HUES48 (cell line): ENCODE measurements around the gene PALD1.

Experiments
- H3K27ac ChIP-seq: one replicate; pipeline ENCODE4 v1.7.0; 2013; ENCODE audit warnings: low read depth, low read length, inconsistent platforms
- H3K27me3 ChIP-seq: 2 replicates; pipeline ENCODE4 v1.6.1; 2013; ENCODE audit warnings: mild to moderate bottlenecking, low read length; ENCODE audit not compliant: control insufficient read depth, insufficient read depth
- H3K36me3 ChIP-seq: 2 replicates; pipeline ENCODE4 v1.6.1; 2013; ENCODE audit warnings: low read length; ENCODE audit not compliant: control insufficient read depth, insufficient read depth
- H3K4me1 ChIP-seq: 2 replicates; pipeline ENCODE4 v1.6.1; 2013; ENCODE audit warnings: mild to moderate bottlenecking, low read length; ENCODE audit not compliant: control insufficient read depth, insufficient read depth
- H3K4me3 ChIP-seq: 2 replicates; pipeline ENCODE4 v1.5.1; 2013; ENCODE audit warnings: mild to moderate bottlenecking, low read depth, low read length
- H3K9ac ChIP-seq: 2 replicates; pipeline ENCODE4 v1.6.1; 2013; ENCODE audit warnings: mild to moderate bottlenecking, low read depth, low read length, moderate library complexity
- H3K9me3 ChIP-seq: 2 replicates; pipeline ENCODE4 v1.6.1; 2013; ENCODE audit warnings: low read length; ENCODE audit not compliant: control insufficient read depth, insufficient read depth

The PALD1 gene

DNA sequence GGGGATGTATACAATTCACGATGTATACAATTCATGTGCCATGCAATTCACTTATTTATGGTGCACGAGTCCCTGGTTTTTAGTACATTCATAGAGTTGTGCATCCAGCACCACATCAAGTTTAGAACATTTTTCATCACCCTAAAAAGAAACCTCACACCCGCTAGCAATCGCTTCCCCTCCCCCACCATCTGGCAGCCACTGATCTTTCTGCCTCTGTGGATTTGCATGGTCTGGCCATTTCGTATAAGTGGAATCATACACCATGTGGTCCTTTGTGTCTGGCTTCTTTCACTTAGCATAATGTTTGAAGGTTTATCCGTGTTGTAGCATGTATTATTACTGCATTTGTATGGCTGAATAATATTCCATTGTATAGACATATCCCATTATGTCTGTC is 71.9 kb downstream of the PALD1 start:
- Histone ChIP-seq H3K27ac (no peak overlapping the region), H3K27me3 (no peaks in the 10 kb centered on the region), H3K4me1 (no peaks in the 10 kb centered on the region), H3K4me3 (no peak overlapping the region), H3K9me3 (no peaks in the 10 kb centered on the region), H3K9ac (no peak overlapping the region), H3K36me3 (peaks cover 38% of the 10 kb centered on the region)

DNA sequence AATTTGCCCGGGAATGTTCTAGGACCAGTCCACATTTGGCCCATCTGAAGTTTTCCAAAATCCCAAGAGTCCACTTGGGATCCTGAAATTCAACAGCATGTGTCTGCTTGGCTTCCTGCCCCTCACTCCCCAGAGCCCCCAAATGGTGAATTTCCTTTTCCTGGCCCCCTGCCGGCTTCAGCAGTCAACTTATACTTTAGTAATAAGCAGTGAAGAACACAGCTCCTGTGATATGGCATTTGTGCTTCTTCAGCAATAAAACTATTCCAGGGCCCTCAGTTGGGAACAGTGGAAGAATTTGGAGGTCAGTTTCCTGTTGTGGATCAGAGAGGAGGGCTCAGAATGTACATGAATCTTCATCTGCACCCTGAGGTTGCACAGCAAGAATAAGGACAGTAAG is 72.9 kb downstream of the PALD1 start:
- no peaks in the 10 kb centered on the region for H3K27me3 ChIP-seq
- H3K36me3 ChIP-seq = peaks cover 38% of the 10 kb centered on the region
- no peaks in the 10 kb centered on the region for H3K4me1 ChIP-seq
- H3K4me3 ChIP-seq = no peak overlapping the region
- no peaks in the 10 kb centered on the region for H3K9me3 ChIP-seq
- H3K27ac ChIP-seq = no peak overlapping the region
- no peak overlapping the region for H3K9ac ChIP-seq

DNA sequence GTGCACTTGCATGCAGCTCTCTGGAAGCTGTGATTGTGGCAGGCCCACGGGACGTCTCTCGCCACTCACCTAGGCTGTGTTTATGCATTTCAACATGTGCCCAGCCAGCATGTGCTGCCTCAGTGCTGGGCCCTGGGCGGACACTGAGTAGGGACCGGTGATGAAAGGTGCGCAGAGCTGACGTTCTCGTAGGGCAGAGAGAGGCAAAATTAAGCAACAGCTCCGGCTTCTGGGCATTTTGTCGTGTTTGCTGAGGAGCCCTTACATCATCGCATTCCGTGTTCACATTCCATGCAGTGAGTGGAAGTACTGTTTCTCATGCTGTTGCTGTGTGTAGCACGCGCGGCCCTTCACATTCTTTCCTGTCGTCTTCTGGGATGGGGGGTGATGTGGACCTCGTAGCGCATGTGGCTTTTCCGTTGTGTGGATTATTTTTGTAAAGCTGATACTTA is 73.4 kb downstream of the PALD1 start:
- no peaks in the 10 kb centered on the region for H3K27me3 ChIP-seq
- peaks cover 38% of the 10 kb centered on the region for H3K36me3 ChIP-seq
- H3K9ac ChIP-seq = no peak overlapping the region
- H3K9me3 ChIP-seq = no peaks in the 10 kb centered on the region
- H3K4me3 ChIP-seq = no peak overlapping the region
- no peaks in the 10 kb centered on the region for H3K4me1 ChIP-seq
- H3K27ac ChIP-seq = no peak overlapping the region

DNA sequence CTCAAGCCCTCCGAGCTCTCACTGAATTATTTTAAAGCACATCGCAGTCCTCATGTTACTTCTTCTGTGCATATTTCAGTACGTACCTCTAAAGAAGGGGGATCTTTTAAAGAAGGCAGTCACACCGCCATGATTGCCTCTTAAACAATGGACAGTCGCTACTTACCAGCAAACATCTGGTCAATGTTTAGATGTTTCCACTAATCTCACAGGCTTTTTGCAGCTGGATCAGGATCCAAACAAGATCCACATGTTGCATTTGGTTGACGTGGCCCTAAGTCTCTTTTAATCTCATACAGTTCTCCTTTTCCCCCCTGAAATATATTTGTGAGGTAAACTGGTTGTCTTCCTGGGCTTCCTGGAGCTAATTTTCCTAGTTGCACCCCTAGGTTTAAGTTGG is 74.0 kb downstream of the PALD1 start:
- Histone ChIP-seq H3K4me1 (no peaks in the 10 kb centered on the region), H3K9me3 (no peaks in the 10 kb centered on the region), H3K4me3 (no peak overlapping the region), H3K9ac (no peak overlapping the region), H3K36me3 (peaks cover 36% of the 10 kb centered on the region), H3K27ac (no peak overlapping the region), H3K27me3 (no peaks in the 10 kb centered on the region)

DNA sequence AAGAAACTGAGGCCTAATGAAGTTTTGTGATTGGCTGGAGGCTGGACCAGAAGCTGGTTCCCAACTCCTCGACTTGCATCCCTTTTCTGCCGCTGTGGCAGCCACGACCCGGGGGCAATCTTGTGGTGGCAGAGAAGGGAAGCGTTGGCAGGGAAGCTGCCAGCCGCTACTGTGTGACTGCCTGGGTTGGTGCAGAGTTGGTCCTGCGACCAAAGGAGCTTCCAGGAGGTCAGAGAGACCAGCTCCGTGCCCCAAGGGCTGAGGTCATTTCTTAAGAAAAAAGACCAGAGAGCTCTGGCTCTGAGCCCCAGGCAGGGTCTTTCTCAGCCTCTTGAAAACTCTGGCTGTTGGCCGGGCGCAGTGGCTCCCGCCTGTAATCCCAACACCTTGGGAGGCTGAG is 76.8 kb downstream of the PALD1 start:
- no peak overlapping the region for H3K27ac ChIP-seq
- H3K27me3 ChIP-seq = no peaks in the 10 kb centered on the region
- H3K9ac ChIP-seq = no peak overlapping the region
- peaks cover 32% of the 10 kb centered on the region for H3K36me3 ChIP-seq
- peaks cover 4% of the 10 kb centered on the region; the same call in 1 of the 2 replicates for H3K4me1 ChIP-seq
- H3K9me3 ChIP-seq = no peaks in the 10 kb centered on the region
- H3K4me3 ChIP-seq = no peak overlapping the region

DNA sequence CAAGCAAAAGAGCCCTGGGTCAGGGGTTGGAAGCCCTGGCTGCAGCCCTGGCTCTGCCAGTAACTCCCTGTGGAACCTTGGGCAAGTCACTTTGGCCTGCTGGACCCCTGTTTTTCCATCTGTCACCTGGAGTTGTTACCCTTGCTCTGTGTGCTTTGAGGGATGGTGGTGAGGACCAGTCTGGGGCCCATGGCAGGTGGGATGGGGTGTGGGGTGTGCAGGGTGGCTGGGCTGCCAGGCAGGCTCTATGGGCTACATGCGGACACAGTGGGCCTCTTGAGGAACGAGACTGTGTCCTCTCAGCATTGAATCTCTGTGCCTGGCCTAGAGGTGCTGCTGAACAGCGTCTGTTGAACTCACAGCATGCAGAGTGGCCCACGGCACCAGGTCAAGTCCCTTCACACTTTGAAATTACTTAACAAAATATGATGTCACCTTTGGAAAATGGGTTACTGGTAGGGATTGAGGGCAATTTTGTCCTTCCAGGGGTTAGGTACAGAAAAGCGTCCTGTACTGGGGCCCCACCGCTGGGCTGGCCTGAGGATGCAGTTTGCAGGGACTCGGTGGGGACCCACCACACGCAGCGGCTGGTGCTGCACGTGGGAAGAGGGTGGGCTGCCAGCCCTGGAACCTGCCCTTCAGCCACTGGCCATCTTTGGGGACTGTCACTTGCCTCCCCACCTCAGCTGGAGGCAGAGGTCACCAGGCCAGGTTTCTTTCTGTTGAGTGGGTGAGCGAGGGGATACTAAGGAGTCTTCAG is 78.7 kb downstream of the PALD1 start:
- H3K36me3 ChIP-seq = peaks cover 14% of the 10 kb centered on the region; the same call in 1 of the 2 replicates
- H3K9ac ChIP-seq = no peak overlapping the region
- no peak overlapping the region for H3K27ac ChIP-seq
- no peak overlapping the region for H3K4me3 ChIP-seq
- no peaks in the 10 kb centered on the region for H3K27me3 ChIP-seq
- no peaks in the 10 kb centered on the region for H3K9me3 ChIP-seq
- H3K4me1 ChIP-seq = peaks cover 4% of the 10 kb centered on the region; the same call in 1 of the 2 replicates

DNA sequence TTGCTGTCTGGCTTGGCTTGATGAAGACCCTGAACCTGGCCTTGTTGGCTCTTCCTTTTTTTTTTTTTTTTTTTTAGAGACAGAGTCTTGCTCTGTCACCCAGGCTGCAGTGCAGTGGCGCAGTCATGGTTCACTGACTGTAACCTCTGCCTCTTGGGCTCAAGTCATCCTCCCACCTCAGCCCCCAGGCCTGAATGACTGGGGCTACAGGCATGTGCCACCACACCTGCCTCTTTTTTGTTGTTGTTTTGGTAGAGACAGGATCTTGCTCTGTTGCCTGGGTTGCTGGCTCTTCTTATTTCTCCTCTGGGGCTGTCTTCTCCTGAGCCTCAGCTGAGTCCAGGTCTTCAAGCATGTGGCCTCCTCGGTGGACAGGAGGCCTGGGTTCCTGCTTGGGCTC is 79.3 kb downstream of the PALD1 start:
- peaks cover 4% of the 10 kb centered on the region; the same call in 1 of the 2 replicates for H3K4me1 ChIP-seq
- H3K4me3 ChIP-seq = no peak overlapping the region
- no peak overlapping the region for H3K27ac ChIP-seq
- H3K9ac ChIP-seq = no peak overlapping the region
- peaks cover 9% of the 10 kb centered on the region; the same call in 1 of the 2 replicates for H3K36me3 ChIP-seq
- H3K9me3 ChIP-seq = no peaks in the 10 kb centered on the region
- H3K27me3 ChIP-seq = no peaks in the 10 kb centered on the region

DNA sequence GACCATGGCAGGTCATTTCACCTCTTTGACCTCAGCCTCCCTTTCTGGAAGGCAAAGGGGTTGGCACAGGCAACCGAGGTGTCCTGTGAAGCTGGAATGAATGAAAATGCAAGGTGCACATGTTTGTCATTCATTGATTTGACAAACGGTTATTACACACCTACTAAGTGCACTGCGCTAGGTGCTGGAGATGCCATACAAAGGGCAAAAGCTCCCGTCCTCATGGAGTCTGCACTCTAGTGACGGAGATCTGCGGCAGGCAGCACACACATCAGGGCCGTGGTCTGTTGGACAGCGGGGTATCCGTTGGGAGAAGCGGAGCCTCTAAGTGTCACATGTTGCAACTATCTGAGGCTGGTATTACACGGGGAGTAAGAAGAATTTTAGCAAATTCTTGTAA is 79.7 kb downstream of the PALD1 start:
- Histone ChIP-seq H3K27ac (no peak overlapping the region), H3K4me1 (peaks cover 4% of the 10 kb centered on the region; the same call in 1 of the 2 replicates), H3K27me3 (no peaks in the 10 kb centered on the region), H3K36me3 (peaks cover 5% of the 10 kb centered on the region; the same call in 1 of the 2 replicates), H3K9ac (no peak overlapping the region), H3K4me3 (no peak overlapping the region), H3K9me3 (no peaks in the 10 kb centered on the region)

DNA sequence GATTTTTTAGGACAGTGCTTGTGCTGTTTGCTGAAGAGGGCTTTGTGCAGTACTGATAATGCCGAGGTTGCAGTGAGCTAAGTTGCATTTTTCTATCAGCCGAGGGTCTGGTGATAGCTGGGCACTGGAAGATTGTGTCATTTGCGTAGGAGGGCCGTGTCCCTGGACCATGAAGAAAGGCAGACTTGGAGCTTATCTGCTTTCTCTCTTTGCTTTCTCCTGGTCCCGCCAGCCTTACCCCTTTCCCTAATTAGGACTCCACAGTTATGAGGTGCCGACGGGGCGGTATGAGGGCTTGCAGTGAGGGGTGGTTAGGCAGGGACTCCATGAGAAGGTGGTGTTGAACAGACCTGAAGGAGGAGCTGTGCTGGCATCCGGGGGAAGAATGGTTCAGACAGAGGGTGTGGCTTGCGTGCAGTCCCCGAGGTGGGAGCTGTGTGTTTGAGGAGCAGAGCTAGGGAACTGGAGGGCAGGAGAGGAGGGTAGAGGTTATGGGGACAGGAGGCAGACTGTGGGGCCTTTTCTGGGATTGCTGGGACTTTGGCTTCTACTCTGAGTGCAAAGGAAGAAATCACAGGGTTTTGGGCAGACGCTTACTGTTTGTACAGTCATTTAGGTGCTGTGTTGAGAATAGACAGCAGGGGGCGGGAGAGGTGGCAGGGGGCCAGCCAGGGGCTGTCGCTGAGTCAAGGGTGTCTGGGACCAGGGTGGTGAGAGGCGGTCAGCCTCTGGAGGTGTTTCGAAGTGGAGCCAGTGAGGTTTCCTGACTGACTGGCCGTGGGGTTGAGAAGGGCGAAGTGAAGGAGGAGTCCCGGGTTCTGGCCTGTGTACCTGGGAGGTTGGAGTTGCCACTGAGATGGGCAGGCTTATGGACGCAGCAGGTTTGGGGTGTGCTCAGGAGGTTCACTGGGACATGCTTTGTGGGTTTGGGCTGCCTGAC is 80.6 kb downstream of the PALD1 start:
- Histone ChIP-seq H3K9me3 (no peaks in the 10 kb centered on the region), H3K27ac (no peak overlapping the region), H3K4me1 (peaks cover 4% of the 10 kb centered on the region; the same call in 1 of the 2 replicates), H3K4me3 (no peak overlapping the region), H3K9ac (no peak overlapping the region), H3K27me3 (no peaks in the 10 kb centered on the region), H3K36me3 (no peaks in the 10 kb centered on the region)

DNA sequence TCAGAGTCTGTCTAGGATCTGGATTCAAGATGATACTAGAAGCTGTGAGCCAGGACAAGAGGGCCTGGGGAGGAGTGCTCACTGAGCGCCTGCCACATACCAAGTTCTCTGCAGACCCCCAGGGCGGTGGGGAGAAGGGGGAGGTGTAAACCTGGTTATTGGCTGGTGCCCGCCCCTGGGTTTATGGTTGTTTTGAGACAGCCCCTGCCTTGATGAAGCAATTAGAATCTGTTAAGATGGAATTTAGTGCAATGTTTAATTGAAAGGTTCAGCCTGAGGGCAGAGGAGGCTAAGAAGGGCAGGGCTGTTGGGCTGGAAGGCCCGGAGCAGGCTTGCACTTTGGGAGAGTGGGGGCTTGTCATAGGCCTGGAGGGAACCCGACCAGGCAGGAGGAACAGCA is 81.3 kb downstream of the PALD1 start:
- H3K4me1 ChIP-seq = peaks cover 4% of the 10 kb centered on the region; the same call in 1 of the 2 replicates
- no peak overlapping the region for H3K9ac ChIP-seq
- H3K36me3 ChIP-seq = no peaks in the 10 kb centered on the region
- H3K27me3 ChIP-seq = no peaks in the 10 kb centered on the region
- no peak overlapping the region for H3K27ac ChIP-seq
- no peak overlapping the region for H3K4me3 ChIP-seq
- H3K9me3 ChIP-seq = no peaks in the 10 kb centered on the region

DNA sequence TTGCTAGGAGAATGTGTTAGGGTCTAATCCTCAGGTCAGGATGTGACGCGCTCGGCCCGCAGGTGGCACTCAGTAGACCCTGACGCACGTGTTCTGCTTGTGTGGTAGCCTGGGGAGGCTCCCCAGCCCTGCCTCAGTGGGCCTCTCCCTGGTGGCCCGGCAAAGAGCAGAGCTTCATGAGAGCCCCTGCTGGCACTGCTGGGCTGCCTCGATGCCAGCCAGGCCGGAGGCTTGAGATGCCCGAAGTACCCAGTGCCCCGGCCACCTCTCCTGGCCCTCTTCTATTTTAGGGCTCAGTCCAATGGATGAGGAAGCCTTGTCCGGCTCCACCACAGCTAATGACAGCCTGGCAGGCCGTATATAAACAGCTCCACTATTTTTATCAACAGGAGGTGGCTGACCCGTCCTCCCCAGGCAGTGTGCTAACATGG is 82.0 kb downstream of the PALD1 start:
- no peak overlapping the region for H3K4me3 ChIP-seq
- H3K27ac ChIP-seq = no peak overlapping the region
- no peaks in the 10 kb centered on the region for H3K36me3 ChIP-seq
- H3K9me3 ChIP-seq = no peaks in the 10 kb centered on the region
- H3K27me3 ChIP-seq = no peaks in the 10 kb centered on the region
- H3K4me1 ChIP-seq = peaks cover 4% of the 10 kb centered on the region; the same call in 1 of the 2 replicates
- no peak overlapping the region for H3K9ac ChIP-seq
